Activated T-cell treated with anti-CD3 and anti-CD28 coated beads, Interleukin-2, amount 50 U/mL, for 1 hour (primary cell): ENCODE measurements around the gene FSTL4.
A peak's percentile ranks its signal among the peaks of the same experiment; 100 is the strongest.

Experiments used
- DNase-seq: peaks from one replicate; pipeline ENCODE4 v3.0.0-alpha.2; 2020

FSTL4 gene

DNA sequence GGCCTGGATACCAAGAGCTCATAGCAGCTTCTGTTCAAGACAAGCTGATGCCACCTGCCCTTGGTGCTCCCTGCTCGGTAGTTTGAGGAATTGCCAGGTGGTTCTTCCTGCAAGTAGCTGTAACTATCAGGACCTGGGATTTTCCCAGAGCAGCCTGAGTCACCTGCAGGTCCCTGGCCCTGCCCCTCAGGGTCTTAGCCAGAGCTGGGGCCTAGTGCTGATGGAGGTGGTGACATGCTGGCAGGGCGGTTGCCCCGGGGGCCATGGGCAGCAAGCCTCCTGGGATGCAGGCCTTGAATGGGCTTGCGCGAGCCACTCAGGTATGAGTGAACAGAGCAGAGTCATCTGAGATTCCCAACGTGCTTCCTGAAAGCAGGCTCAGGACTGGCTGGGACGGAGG lies 298.3 kb downstream of the FSTL4 start:
- no peak for DNase-seq

DNA sequence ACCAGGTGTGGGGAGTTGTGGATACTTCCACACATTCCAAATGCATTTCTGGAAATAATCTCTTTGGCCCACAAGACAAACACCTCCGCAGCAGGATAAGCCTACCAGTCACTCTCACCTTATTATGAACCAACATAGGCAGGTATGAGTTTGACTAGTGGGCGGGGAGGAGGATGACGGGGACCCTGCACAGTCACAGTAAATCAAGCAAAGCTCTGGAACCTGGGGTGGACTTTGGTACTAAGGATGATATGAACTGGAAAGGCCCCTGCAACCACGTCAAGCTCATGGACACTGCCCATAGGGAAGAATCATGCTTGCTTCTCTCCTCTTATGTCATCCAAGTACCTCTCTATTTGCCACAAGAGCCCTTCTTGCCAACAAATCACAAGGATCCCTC lies 301.2 kb downstream of the FSTL4 start:
- DNase-seq = no peak

DNA sequence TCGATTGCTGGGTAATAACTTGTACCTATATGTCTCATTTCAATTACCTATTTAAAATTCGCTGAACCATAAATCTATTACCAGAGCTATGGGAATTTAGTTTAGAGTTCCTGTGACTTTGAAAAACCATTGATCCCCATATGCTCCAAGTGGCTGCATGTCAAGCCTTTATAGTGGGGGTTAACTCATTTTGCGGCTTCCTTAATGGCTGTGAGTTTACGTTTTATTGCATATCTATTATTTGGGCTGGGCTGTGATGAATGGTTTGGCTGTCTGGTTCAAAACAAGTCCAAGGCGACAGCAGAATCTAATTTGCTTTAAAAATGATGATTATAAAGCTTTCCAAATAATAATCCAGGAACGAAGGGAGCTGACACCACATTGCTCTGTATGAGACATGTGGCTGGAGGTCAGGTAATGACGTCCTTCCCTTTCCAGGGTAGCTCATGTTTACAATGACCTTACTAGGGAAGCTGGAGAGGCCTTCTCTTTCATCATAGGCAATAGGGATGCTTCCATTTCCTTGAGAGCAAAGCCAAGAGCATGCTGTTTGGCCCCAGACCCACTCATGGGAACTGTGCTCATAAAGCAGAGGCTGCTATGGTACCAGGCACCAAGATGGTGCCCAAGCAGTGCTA lies 302.2 kb downstream of the FSTL4 start:
- DNase-seq = no peak

DNA sequence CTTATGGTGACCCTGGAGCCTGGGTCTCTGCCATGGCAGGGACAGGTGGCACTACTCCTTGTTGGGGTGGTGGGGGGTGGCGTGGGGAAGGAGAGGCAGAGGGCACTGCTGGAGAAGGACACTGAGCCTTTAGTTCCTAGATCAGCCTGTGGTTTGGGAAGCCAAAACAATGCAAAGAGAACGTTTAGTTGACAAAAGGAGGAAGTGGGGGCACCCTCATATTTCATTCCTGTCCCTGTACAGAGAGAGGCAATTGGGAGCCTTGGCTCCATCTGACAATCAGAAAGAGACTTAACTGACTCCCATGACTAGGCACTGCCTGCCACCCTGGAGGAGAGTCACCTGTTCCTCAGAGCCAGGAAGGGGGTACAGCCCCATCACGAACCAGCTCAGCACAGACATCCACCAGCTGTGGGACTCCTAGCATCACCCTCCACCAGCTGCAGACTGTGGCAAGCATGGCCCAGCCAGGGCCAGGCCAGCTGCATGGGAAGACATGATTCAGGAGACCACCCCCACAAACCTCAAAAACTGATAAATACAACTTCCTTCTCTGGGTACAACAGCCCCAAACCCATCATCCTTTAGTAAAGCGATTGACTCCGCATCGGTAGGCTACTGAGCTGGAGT lies 303.1 kb downstream of the FSTL4 start:
- DNase-seq = no peak

DNA sequence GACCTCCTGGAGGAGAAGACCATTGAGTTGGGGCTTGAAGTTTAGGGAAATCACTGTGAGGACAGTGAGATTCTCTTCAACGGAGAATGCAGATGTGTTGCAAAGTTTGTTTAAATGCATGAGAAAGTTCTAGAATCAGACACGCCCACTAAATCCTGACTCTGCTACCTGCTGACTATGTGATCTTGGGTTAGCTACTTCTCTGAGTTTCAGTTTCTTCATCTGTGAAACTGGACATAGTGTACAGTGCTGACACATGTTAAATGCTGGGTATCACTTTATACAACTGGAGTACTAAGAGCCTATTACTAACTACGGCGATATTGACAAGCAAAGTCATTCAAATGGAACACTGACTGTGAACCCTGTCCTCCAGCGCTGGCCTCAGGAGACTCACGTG lies 305.1 kb downstream of the FSTL4 start:
- no peak for DNase-seq

DNA sequence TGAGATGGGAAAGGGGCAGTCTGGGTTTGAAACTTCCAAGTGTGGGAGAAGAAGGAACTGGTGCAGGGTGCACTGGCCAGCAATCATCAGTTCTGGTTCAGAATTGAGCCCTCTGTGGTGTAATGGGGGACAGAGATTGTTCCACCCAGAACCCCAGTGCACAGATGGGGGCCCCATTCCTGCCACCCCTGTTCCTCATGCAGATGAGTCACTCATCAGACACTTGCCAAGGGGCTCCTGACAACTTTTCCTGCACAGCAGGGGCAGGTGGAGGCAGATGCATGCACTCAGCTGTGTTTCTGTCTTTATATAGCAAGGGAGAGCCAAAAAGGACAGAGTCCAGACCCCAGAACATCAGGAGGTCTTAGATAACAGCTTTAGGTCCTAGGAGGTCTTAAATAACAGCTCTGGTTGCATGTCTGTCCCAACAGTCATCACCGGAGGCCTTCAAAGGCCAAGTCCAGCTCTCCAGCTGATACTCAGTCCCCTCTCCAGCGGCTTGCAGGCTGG lies 307.6 kb downstream of the FSTL4 start:
- no peak for DNase-seq

DNA sequence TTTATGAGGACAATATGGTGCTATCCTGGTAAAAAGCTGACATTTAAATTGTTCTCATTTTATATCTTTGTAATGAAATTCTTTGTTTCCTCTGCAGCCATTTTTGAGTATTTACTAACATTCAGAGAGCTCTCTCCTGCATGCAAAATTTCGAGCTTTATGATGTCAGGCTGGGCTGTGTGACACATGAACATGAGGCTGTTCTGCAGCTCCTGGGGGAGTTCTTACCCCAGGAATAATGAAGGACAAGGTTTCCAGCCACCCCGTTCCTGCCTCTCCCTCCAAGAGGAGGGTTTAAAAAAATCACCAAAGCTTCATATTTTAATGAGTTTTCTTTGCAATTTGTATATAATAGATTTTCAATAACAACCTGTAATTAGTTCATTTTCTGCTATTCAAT lies 308.2 kb downstream of the FSTL4 start:
- no peak for DNase-seq

DNA sequence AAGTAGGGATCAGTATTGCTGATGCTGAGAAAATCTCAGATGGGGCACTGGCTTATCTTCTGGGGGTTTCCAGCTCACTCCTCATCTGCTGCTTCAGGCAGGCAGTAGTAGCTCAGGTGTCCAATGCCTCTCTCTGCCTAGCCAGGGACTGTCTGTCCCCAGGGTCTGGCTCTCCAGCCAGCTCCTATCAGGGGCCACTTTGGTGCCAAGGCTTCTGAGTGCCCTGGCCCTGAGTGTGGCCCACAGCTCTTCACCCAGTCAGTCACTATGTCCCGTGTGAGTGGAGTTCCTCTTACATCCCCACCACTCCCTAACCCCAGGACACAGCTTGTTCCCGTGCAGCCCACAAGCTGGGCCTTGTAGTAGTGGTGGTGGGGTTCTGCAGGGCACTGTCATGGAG lies 309.0 kb downstream of the FSTL4 start:
- DNase-seq = no peak

DNA sequence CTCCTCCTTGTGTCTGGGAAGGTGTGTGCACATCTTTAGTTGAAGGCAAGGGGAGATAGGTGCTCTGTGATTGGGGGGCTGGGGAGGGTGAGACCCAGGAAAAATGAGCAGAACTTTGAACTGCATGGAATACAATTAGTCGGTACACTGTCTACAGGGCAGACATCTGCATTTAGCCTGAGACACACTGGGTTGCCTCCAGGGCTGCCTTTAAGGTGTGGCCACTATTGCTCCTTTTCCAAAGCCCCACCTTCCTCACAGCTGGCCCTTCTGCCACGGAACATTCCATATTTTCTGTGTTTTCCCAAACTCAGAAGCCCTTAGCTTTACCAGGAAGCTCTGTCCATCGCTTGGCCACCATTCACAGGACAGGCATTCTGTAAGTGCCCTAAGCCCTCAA lies 312.6 kb downstream of the FSTL4 start:
- no peak for DNase-seq

DNA sequence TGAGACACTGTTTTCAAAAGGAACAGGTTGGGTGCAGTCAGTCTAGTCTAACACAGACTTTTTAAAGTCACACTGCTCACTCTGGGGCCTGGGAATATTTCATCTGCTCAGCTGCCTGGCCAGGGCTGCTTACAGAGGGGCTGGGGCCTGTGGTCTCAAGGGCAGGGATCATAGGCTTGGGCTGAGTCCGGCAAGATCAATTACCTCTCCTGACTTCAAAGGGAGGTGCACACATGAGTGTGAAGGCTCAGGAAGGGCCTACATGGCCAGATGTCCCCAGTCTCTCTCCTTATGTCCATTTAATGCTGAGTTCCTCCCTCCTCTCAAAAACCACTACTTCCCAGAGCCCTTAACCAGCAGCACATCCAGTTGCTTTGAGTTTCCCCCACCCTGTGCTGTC lies 313.3 kb downstream of the FSTL4 start:
- DNase-seq = no peak

DNA sequence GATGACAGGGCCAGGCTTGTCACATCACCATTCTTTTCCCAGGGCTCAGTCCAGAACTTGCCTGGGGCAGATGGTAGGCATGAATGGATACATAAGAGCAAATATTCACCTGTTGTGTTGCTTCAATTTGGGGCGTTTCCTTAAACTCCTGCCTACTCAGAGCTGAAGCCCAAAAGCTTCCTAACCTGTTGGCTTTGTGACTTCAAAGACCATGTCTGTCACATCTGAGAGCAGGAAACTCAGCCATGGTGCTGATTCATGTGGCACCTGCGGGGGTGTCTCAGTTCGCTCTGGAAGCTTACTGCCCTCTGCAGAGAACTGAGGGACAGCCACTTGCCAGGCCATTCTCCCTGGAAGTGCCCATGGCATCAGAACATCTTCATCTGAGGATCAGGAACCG lies 313.9 kb downstream of the FSTL4 start:
- DNase-seq = no peak

DNA sequence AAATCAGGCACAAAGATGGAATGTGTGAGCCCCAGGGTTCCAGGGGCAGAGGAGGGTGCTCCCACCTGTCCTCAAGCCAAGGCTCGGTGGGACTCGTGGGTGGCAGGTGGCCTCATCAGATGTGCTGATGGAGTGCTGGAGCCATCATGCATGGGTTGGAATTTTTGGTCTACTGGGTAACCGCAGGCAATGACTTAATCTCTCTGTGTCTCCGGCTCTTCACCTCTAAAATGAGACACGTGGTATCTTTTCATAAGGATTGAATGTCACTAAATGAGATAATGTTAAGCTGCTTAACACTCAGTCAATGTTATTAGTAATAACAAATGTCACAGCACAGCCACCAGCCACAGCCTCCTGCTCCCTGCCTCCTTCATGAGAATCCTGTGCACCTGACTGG lies 315.0 kb downstream of the FSTL4 start:
- no peak for DNase-seq

DNA sequence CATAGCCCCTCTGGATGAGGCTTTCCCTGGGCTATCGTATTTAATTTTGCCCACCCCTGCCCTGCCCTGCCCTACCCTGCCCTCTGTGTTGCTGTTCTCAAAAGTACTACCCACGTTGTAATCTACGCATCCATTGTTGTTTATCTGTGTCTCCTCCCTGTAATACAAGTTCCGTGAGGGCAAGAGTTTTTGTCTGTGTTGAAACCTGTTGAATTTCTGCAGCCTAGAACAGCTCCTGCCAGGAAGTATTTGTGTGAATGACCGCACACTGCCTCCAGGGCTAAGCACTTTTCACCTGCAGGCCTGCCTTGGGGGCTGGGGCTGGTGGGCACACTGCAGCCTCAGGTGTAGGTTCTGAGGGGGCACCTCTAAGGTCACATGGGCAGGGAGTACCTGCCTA lies 315.7 kb downstream of the FSTL4 start:
- no peak for DNase-seq

DNA sequence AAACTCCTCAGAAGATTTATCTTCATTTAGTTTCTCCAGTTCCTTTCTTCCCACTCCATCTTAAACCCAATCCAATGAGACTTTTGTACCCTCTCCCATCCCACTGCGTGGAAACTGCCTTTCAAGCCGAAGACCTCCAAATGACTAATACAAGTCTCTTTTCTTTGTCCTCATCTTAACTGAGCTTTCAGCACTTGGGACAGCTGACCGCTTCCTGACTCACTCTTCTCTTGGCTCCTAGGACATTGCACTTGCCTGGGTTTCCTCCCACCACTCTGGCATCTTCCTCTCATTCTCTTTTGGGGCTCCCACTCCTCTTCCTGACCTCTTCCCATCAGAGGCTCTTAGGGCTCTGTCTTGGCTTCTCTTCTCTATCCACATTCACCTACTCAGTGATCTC lies 316.8 kb downstream of the FSTL4 start:
- no peak for DNase-seq

DNA sequence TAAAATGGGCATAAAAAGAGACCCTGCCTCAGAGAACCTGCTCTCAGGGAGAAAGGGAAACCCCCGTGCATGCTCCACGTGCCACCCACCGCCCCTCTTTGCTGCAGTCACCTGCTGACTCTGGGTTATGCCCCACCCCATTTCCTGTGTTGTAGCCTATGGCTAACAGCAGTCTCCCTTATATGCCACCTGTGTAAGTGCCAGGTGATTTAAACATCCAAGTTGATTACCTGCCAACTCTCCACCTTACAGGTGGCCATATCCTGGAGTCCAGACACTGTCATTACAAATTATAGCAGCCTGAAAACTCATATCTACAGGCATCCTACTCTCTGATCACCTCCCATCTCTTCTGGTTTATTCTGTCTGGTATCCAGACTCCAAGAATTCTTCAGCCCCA lies 318.0 kb downstream of the FSTL4 start:
- no peak for DNase-seq

DNA sequence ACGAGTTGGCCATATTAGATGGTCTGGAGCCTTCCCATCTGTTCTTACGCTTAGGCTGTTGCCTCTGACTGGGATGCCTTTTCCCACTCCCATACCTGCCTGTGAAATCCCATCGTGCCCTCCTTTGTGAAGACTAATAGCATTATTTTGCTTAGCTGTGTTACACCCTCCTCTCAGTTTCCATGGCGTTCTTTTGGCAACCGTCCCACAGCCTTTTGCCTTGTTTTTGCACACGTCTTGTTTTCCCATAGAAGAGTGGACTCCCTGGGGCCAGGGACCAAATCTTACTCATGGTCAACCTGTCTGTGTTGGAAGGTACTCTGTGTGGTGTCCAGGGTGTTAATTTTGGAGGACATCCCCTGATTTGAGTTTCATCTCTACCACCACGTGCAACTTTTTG lies 318.4 kb downstream of the FSTL4 start:
- no peak for DNase-seq

DNA sequence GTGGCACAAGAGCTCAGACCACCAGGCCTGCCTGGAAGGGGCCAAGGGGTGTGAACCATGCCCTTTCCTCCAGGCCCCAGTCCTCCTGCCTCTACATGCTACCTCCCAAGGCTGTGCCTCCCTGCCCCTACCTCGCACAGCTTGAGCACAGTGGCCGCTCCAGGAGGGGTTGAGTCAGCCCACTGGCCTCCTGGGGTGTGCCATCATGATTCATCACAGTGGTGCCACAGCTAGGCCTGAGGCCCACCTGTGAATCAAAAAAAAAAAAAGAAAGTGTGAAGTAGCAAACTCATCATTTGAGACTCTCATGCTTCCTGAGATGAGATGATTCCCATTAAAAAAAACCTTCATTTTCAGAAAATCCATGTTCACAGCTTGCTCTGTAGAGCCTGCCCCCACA lies 320.0 kb downstream of the FSTL4 start:
- no peak for DNase-seq

DNA sequence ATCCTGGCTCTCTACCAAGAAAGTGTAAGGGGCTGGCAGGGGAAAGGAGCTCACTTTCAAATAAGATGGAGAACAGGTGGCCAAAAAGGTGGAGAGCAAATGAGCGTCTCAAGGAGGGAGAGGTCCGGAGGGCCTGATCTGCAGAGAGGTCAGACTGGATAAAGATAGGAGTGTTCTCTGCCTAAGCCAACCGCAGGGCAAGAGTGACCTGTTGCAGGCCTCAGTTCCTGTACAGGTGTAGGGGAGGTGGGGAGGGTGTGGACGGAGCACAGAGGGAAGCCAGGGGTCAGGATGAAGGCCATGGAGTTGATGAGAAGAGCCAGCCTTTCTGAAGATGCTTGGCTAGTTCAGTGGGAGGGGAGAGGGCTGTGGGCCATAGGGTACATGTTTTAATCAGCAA lies 320.8 kb downstream of the FSTL4 start:
- DNase-seq = no peak

DNA sequence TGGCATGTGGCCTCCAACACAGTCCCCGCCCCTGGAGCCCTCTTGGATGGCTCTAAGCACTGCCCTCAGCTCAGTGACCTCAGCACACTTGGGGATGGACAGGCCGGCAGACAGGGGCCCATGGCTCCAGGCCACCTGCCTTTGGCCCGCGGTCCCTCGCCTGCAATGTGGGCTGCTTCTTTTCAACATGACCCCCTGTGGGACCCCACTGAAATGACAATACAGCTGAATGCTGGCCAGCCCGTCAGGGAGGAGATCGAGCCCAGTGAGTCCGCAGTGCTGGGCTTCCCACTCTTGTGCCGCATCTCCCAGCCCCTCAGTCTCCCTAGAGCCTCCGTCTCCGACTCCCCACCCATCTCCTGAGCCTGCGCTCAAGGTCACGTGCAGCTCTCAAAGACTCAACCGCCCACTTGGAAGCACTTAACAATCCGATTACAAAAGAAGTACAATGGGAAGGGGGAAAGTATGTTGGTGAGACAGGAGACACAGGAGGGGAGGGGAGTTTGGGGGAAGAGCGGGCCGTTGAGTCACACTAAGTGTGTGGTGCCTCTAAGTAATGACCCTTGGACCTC lies 321.6 kb downstream of the FSTL4 start:
- no peak for DNase-seq

DNA sequence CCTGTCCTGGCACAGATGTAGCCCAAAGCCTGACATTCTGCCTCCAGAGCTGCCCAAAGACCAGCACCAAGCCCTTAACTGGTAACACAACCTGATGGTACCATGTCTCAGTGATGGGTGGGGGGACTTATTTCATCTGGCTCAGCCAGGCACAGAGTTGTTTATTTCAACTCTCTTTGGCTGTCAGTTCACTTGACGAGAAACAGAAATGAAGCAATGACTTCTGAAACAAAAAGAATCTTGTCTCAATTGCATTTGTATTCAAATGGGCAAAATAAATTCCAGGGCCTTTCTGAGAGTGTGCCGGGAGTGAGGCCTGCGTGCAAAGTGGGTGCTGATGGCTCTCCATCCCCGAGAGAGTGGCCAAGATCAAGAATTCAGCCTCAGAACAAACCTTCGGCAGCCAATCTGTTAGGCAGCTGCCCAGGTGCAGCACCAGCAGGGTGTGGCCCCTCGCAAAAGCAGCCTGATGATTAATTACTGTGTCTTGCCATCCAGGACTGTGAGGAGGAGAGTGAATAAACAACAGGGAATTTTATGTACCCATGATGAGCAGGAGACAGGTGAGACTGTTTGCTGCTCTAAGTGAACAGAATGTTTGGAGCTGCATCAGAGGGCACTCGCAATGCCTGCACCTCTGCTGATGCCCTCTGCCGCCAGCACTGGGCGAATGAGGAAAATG lies 322.5 kb downstream of the FSTL4 start:
- no peak for DNase-seq

DNA sequence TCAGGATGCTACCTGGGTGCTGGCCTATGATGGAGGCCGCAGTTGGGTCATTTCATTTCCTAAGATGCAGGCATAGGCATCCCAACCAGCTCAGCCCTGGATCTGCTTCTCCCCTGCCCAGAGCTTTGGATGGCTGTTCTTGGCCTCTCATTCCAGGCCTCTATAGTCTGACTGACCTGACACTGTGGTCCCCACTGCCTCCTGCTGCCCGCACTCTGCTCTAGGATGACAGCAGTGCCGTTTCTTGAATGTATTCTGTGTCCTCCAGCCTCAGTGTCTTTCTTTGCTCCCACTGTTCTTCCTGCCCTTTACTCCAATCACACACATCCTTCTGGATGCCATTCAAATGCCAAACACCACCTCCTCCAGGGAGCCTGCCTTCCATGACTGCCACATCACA lies 324.8 kb downstream of the FSTL4 start:
- DNase-seq = peak; percentile 57

DNA sequence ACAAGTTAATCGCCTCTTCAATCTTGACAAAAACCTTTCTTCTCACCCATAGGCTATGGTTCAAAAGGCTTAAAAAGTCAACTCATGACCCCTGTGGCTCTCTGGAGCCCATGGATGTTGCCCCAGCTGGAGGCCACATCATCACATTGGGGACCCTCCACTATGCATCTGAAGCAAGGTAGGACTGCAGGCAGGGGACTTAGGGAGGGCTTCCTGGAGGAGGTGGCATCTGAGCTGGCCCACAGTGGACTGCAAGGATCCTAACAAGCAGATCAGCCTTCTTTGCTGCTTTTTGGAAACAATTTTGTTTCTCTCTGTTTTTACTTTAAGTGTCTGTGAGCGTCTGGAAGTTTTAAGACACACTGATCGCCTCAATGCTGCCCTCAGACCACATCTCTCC lies 325.9 kb downstream of the FSTL4 start:
- no peak for DNase-seq

DNA sequence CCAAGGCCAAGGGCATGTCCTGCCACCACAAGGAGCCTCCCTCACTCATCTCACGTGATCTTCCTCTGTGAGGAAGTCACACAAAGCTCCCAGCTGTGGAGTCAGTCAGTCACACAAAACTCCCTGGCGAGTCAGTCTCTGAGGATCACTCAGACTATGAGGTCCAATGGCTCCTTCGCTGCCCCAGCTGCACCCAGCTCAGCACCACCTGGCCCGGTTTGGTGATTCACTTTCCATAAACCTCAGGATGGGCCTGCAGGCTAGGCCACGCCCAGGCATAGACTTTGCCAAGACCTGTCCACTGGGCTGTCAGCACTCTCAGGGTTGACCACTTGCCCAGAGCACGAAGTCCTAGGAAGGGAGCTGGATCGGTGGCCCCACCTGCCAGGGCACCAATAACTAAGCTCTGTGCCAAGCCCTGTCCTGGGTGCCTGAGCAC lies 326.7 kb downstream of the FSTL4 start:
- no peak for DNase-seq

DNA sequence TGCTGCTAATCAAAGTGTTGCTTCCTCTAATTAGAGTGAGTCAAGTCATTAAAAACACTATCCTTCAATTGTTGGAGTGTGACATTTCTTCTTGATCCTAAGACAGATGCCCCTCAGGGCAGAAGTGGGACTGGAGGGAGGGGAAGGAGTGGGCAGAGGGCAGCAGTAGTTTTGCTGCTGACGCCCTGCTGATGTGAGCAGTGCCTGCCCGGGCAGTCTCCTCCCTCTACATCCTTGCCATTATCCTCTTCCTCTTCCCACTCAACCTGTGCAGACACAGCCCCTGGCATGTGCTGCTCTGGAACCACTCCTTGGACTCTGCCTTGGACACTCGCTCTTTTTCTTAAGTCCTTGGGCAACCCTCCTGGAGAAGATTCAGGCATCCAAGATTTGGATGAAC lies 328.0 kb downstream of the FSTL4 start:
- DNase-seq = no peak
